HT-29 (cell line): ENCODE data around the gene PRM3. TPM values are rescaled to one million over a fixed set of nuclear protein-coding genes. Genes with fewer than 3 reads are reported as not detected.

ENCODE experiments used
- DNase-seq: peaks from one replicate; pipeline ENCODE4 v3.0.0-alpha.2; 2015; ENCODE audit warnings: low spot score
- total RNA-seq: library from RNA; depleted of rRNA; stranded (reverse); fragments of >200 nt; shearing (Covaris generic); gene quantifications from 2 replicates; pipeline ENCODE4 v1.2.3, GENCODE V29; 2014; rRNA removed

PRM3 gene
- total RNA-seq = not detected in 2 replicates

- no peak for DNase-seq
These were observed at the start of gene PRM3 for GRCh38 chr16:11272921-11273720. Gene PRM3, minus strand, starts transcription at chr16:11273629. Its CDS starts 34 bp downstream, at chr16:11273595.

- no peak for DNase-seq
These were observed 49.4 kb upstream of the PRM3 start for GRCh38 chr16:11322823-11323222.

- no peak for DNase-seq
These were observed 48.2 kb upstream of the PRM3 start for GRCh38 chr16:11321662-11322061.

GRCh38 chr16:11320170-11320569 lies 46.7 kb upstream of the PRM3 start:
- DNase-seq = no peak

- DNase-seq = peak; percentile 33
These were observed 46.2 kb upstream of the PRM3 start for GRCh38 chr16:11319529-11320146.

- DNase-seq = no peak
These were observed 45.4 kb upstream of the PRM3 start for GRCh38 chr16:11318817-11319216.

- no peak for DNase-seq
These were observed 43.0 kb upstream of the PRM3 start for GRCh38 chr16:11316331-11317015.

- DNase-seq = peak; percentile 11
These were observed 42.1 kb upstream of the PRM3 start for GRCh38 chr16:11315510-11315909.

GRCh38 chr16:11314309-11314894 lies 41.0 kb upstream of the PRM3 start:
- DNase-seq = no peak

GRCh38 chr16:11313493-11314308 lies 40.3 kb upstream of the PRM3 start:
- no peak for DNase-seq

- DNase-seq = peak; percentile 54
These were observed 39.5 kb upstream of the PRM3 start for GRCh38 chr16:11312718-11313492.

- DNase-seq = no peak
These were observed 37.6 kb upstream of the PRM3 start for GRCh38 chr16:11310997-11311561.

- DNase-seq = no peak
These were observed 37.2 kb upstream of the PRM3 start for GRCh38 chr16:11310634-11310977.

GRCh38 chr16:11309895-11310633 lies 36.6 kb upstream of the PRM3 start:
- no peak for DNase-seq

- no peak for DNase-seq
These were observed 35.3 kb upstream of the PRM3 start for GRCh38 chr16:11308493-11309283.

- no peak for DNase-seq
These were observed 34.4 kb upstream of the PRM3 start for GRCh38 chr16:11307639-11308492.

- no peak for DNase-seq
These were observed 33.7 kb upstream of the PRM3 start for GRCh38 chr16:11306997-11307638.
